Adrenal gland (tissue), 12 donors: Measurements from ENCODE around the gene NECAB3. TPM values are rescaled to one million over a fixed set of nuclear protein-coding genes. Genes with fewer than 3 reads are reported as not detected.

Source experiments
- DNase-seq, 7 donors: peaks; one replicate each; pipeline ENCODE4 v3.0.0-alpha.2; 2019 to 2020
- H3K27ac ChIP-seq, 5 donors: fragments of 200-600 bp; sonication (generic) in 4 of 5; 1 replicate in 3 of 5; 2 replicates in 2 of 5; pipeline versions ENCODE4 v1.5.1 to v1.8.0; 2016 to 2020; ENCODE audit warnings: mild to moderate bottlenecking in 1 of 5
- H3K27me3 ChIP-seq: fragments of 200-600 bp; 2 replicates; pipeline ENCODE4 v1.8.0; 2021
- H3K36me3 ChIP-seq, 2 donors: fragments of 200-600 bp; replicated peaks in 1 of 2; 1 replicate in 1 of 2; 2 replicates in 1 of 2; pipeline versions ENCODE4 v1.5.1 to v1.8.0; 2018 to 2022
- H3K4me1 ChIP-seq, 2 donors: fragments of 200-600 bp; replicated peaks in 1 of 2; 1 replicate in 1 of 2; 2 replicates in 1 of 2; pipeline versions ENCODE4 v1.5.1 to v1.8.0; 2018 to 2021
- H3K4me3 ChIP-seq, 4 donors: fragments of 200-600 bp; sonication (generic) in 3 of 4; one replicate each; pipeline ENCODE4 v1.5.1; 2016 to 2018
- H3K9me3 ChIP-seq, 3 donors: fragments of 200-600 bp; sonication (generic) in 1 of 3; replicated peaks in 1 of 3; 1 replicate in 2 of 3; 2 replicates in 1 of 3; pipeline versions ENCODE4 v1.5.1 to v1.8.0; 2016 to 2021
- CTCF ChIP-seq, 6 experiments: fragments of 450-650 bp in 4 of 6; fragments of 200-600 bp in 2 of 6; sonication (generic) in 1 of 6; IDR thresholded peaks; 1 replicate in 5 of 6; 2 replicates in 1 of 6; pipeline versions ENCODE4 v1.5.1 to v1.8.0; 2016 to 2021; ENCODE audit warnings: antibody characterized with exemption in 6 of 6, mild to moderate bottlenecking in 2 of 6, moderate library complexity in 1 of 6
- POLR2A ChIP-seq, 2 donors: fragments of 450-650 bp; IDR thresholded peaks; one replicate each; pipeline ENCODE4 v1.6.1; 2017; ENCODE audit warnings: antibody characterized with exemption in 2 of 2, mild to moderate bottlenecking in 2 of 2, moderate library complexity in 1 of 2
- WGBS, 4 donors: extraction: QIAGEN DNeasy Blood & Tissue Kit in 2 of 4; methylation state at CpG; one replicate each; pipeline versions ENCODE4 v1.1.5 to v1.1.7; 2013 to 2017; 5-methylcytosine and 5-hydroxymethylcytosine counted together
- intact Hi-C, 2 donors: fragments of 100-400 bp; cut with DNase I; formaldehyde crosslinking; loops; one replicate each; pipeline versions ENCODE4 v1.14.1 to v1.15.0; 2022 to 2023
- polyA plus RNA-seq, 3 donors: library from polyadenylated mRNA; stranded (reverse); fragments of 200-250 nt in 2 of 3; fragments of 350-450 nt in 1 of 3; fragmentation: Illumina TruSeq in 1 of 3; extraction: RNeasy Lipid Tissue Mini Kit (QIAGEN cat#74804) in 1 of 3; gene quantifications; one replicate each; pipeline ENCODE4 v1.2.3, GENCODE V29; 2013 to 2014
- total RNA-seq, 9 donors: library from RNA; depleted of rRNA in 4 of 9; stranded (reverse); fragments of >200 nt in 4 of 9; fragments of 120-200 nt in 1 of 9; fragmentation: NEBNext Ultra II Directional in 1 of 9; extraction: Animal tissue kit (Norgen Biotek cat#: 25700) in 1 of 9; gene quantifications; one replicate each; pipeline versions ENCODE4 v1.1.0 to v1.2.4, GENCODE V29; 2013 to 2023
- donor health status: healthy with polysubstance abuse.
- donor health status: Bipolar disorder and iron deficiency.
- donor health status: DM: yes; HTN: yes; CAD: no.
- donor health status: DM: no; HTN: no; CAD: no.
- donor health status: DM: no; HTN: no; CAD: no.
- donor health status: DM: yes; HTN: yes; CAD: no.

The NECAB3 gene
- total and polyA plus RNA-seq, 12 donors, result 23.4 to 279 (median 142) TPM

- 68 to 73% (median 72%) methylated on average over 13 of the region's 13 CpGs for WGBS, 4 donors
- H3K27me3 ChIP-seq, result no peaks in the 10 kb centered on the region
- no peak overlapping the region for H3K27ac ChIP-seq
- H3K4me3 ChIP-seq, result no peak overlapping the region
- no peaks in the 10 kb centered on the region for H3K36me3 ChIP-seq
- DNase-seq, result peak in 3 of 7 donors; percentile 18 to 54 (median 26)
- intact Hi-C loops, result no loop called here
- peaks cover 0 to 14% of the 10 kb centered on the region in 2 donors for H3K4me1 ChIP-seq
- TF ChIP-seq CTCF (IDR thresholded peaks at IDR 0.05) (no peak), POLR2A (IDR thresholded peaks at IDR 0.05) (no peak)
- no peaks in the 10 kb centered on the region for H3K9me3 ChIP-seq
Observed at GRCh38 chr20:33651562-33652048, 22.6 kb downstream of the NECAB3 start.

GRCh38 chr20:33650753-33651561 is 23.3 kb downstream of the NECAB3 start:
- peak in 2 of 7 donors; percentile 16 to 25 for DNase-seq
- TF ChIP-seq CTCF (IDR thresholded peaks at IDR 0.05) (no peak), POLR2A (IDR thresholded peaks at IDR 0.05) (no peak)
- H3K4me1 ChIP-seq, result peaks cover 0 to 14% of the 10 kb centered on the region in 2 donors
- intact Hi-C loops, result no loop called here
- no peaks in the 10 kb centered on the region for H3K27me3 ChIP-seq
- H3K9me3 ChIP-seq, result no peaks in the 10 kb centered on the region
- no peak overlapping the region for H3K4me3 ChIP-seq
- H3K36me3 ChIP-seq, result no peaks in the 10 kb centered on the region
- H3K27ac ChIP-seq, result no peak overlapping the region
- WGBS, 4 donors, result 69 to 80% (median 73%) methylated on average over 8 to 10 of the region's 10 CpGs

- H3K27ac ChIP-seq, result no peak overlapping the region
- no peak for TF ChIP-seq POLR2A (IDR thresholded peaks at IDR 0.05)
- no peak for TF ChIP-seq CTCF (IDR thresholded peaks at IDR 0.05)
- DNase-seq, result no peak
- 81 to 88% (median 85%) methylated on average over 11 of the region's 11 CpGs for WGBS, 4 donors
- H3K4me1 ChIP-seq, result peaks cover 0 to 14% of the 10 kb centered on the region in 2 donors
- peaks cover 0 to 6% of the 10 kb centered on the region in 2 donors for H3K36me3 ChIP-seq
- H3K4me3 ChIP-seq, result no peak overlapping the region
- intact Hi-C loops, result no loop called here
- no peaks in the 10 kb centered on the region for H3K27me3 ChIP-seq
- no peaks in the 10 kb centered on the region for H3K9me3 ChIP-seq
Observed at GRCh38 chr20:33650111-33650752, 24.0 kb downstream of the NECAB3 start.

DNA sequence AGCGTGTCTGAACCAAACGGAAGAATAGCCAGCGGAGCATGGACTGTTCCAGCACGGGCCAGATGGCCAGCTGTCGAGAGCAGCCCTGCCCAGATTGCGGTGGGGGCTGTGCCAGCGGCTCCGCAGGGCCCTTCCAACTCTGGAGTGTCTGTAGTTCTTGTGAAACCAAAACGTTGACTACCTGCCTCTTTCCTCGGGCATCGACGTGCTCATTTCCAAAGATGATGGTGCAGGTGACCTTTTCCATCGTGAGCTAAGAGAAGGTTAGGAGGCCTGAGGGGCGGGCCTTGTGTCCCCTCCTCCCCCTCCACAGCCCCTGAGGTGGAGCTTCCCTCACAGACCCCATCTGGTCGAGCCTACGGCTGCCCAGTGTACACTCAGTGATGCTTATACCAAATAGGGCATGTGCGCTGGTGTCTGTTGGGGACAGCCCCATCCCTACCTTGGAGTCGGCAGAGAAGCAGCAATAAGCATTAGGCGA is 25.0 kb downstream of the NECAB3 start:
- Histone ChIP-seq H3K9me3 (no peaks in the 10 kb centered on the region), H3K27me3 (no peaks in the 10 kb centered on the region), H3K4me3 (no peak overlapping the region), H3K4me1 (peaks cover 0 to 14% of the 10 kb centered on the region in 2 donors), H3K36me3 (peaks cover 0 to 15% of the 10 kb centered on the region in 2 donors), H3K27ac (no peak overlapping the region)
- intact Hi-C loops, result loop anchor here in 1 of 2 donors (5.0 kb wide), 1 partner anchor 197 kb away; no protein-coding TSS in a partner anchor
- DNase-seq, result peak in 2 of 7 donors; percentile 25 to 62
- TF ChIP-seq CTCF (IDR thresholded peaks at IDR 0.05) (no peak), POLR2A (IDR thresholded peaks at IDR 0.05) (no peak)
- 76 to 81% (median 79%) methylated on average over 14 to 19 of the region's 19 CpGs for WGBS, 4 donors
